ENCODE measurements around the gene ESRRA.
A peak's percentile ranks its signal among the peaks of the same experiment; 100 is the strongest.

The ESRRA gene

DNA sequence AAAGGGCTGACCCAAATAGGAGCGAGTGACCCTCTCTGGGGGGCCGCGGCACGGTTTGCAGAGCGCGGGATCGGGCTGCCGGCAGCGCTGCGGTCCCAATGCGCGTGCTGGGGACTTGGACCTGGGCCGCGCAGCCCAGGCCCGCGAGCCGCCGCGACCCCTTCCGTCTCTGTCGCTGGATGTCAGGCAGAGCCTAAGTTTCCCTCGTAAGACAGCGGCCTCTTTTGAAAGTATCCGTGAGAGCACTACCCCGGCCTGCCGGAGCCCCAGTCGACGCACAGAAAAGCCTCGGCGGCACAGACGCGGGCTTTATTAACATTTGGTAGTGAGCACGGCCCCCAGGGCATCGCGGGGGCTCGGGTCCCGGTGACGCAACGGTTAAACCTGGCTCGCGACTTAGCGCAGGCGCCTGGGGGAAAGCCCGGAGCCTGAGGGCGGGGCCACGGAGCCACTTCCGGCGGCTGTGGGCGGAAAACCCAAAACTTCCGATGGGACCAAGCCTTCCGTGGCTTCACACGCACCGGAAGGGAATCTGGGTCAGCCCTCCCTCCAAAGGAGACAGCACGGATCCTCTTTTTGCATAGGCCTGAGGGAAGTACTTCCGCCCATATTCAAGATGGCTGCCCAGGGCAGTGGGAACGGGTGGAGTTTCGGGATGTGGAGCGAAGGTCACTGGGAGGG, 35.6 kb upstream of the ESRRA start:
- DNase-seq (ENCODE audit: insufficient read length, low spot score) (peak; percentile 78), FAIRE-seq (peak; percentile 94)

GRCh38 chr11:64275031-64275800, 30.1 kb upstream of the ESRRA start:
- DNase-seq (ENCODE audit: insufficient read length, low spot score): no peak
- no peak for FAIRE-seq

GRCh38 chr11:64275841-64276240, 29.5 kb upstream of the ESRRA start:
- FAIRE-seq (no peak), DNase-seq (ENCODE audit: insufficient read length, low spot score) (no peak)

DNA sequence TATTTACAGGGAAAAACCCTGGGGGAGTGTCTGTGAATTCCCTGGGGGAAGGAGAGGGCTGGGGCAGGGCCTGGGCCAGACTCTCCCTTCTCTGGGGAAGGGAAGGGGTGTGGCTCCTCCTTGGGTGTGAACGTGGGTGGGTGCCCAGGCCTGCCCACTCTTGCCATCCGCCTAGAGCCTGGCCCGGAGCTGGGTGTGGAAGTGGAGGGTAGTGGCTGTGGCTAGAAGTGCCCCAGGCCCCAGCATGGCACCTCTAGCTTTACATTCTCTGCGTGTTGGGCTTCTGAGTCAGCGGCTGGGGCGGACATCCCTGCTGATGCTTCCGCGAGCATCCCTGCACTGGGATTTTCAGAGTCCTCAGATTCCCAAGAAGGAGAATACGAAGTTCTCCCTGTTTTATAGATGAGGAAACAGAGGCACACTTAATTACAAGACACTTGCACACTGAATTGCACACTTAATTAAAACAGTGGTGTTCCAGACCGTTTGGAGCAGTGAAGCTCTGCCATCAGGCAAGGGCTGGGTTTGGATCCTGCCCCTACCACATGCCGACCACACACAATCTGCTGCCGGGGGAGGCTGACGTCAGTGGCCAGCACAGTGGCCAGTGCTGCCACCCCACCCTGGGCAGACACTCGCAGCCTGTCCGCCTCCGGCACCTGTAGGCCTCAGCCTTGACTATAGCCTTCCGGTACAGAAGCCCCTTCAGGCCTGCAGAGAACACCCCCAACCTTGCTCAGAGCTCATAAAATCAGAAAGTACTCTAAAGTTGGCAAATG, 28.5 kb upstream of the ESRRA start:
- FAIRE-seq (no peak), DNase-seq (ENCODE audit: insufficient read length, low spot score) (no peak)

- FAIRE-seq (no peak), DNase-seq (ENCODE audit: insufficient read length, low spot score) (no peak)
Measured at GRCh38 chr11:64278576-64279190, 26.6 kb upstream of the ESRRA start.

GRCh38 chr11:64281957-64282770, 23.2 kb upstream of the ESRRA start:
- DNase-seq (ENCODE audit: insufficient read length, low spot score) (no peak), FAIRE-seq (no peak)

GRCh38 chr11:64283092-64283491, 22.2 kb upstream of the ESRRA start:
- DNase-seq (ENCODE audit: insufficient read length, low spot score) (no peak), FAIRE-seq (no peak)

DNA sequence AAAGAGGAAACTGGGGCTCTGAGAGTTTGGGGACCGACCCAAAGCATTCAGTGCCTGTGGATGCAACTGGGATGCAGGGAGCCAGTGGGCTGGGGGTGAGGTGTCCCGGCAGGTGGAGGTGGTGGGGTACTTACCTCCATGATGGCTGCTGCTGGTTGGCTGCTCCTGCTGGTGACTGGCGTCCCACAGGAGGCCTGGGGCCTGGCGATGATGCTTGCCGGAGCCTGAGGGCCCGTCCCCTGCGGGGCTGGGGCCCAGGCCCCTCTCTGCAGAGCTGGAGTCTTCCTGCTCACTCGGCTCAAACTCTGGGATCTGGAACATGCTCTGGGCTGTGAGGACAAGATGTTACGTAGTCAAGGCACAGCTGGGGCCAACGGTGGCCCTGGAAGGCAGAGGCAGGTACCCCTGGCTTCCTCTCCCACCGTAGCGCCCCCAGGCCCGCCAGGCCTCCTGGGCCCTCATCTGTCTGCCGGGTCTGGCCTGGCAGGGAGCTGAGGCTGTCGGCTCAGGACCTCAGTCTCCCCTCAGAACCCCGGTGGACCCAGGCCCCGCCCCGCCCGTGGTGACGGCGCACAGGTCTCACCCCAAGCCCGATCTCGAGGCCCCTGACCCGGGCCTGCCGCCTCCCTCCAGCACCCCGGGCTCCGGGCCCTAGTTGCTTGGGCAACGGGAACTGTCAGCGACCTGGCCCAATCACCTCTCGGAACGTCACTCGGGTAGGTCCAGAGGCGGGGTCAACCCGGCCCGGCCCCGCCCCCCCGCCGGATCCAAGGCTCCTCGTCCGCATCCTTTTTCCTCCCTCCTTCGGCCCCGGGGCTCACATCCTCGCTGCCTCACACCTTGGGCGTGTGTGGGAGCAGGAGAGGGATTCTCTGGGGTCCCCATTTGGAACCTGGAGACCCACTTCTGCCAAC, 21.0 kb upstream of the ESRRA start, which contains the start of gene BAD:
Gene BAD (minus strand): TSS at position 618 of the 914 bp plus-strand sequence. CDS start 297 bp downstream, at position 321.
- FAIRE-seq: peak; percentile 97
- peak; percentile 99 for DNase-seq (ENCODE audit: insufficient read length, low spot score)

DNA sequence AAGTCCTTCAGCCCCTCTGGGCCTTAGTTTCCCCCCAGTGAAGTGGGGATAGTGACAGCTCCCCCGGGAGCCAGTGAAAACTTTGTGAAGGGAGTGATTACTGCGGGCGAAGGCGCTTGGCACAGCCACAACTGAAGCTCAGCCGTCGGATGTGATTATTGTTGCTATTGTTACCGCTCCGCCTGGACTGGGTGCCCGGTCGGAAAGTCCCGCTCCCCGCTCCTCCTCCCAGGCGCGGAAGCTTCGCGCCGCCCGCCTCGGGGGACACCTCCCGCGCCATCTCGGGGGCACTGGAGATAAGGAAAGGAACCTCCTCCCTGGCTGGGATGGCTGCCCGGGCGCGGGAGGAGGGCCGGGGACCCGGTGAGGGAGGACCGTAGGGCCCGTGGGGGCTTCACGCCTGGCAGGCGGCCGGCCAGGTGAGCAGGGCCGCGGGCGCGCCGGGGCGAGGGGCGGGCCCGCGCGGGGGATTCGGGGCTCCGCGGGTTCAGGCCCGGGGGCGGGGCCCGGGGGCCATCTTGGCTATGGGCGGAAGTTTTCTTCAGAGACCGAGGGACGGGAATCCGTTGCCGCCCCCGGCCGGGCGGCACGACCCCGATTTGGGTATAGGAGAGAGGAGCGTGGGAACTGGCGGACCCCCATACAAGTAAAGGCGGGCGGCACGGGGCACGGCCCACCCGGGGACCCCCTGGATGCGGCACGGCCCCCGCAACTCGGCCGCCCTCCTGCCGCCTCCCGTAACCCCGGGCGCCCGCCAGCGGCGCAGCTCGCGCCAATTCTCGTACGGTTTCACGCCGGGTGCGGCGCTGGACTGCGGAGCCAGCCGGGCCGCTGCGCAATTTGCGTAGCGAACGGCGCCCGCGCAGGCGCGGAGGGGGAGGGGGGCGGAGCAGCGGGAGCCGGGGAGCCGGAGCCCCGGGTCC, 20.1 kb upstream of the ESRRA start, which contains the start of gene GPR137:
Gene GPR137 (plus strand): TSS at position 887 of the 923 bp plus-strand sequence. CDS start 677 bp downstream, outside the sequence.
- peak; percentile 94 for DNase-seq (ENCODE audit: insufficient read length, low spot score)
- FAIRE-seq: no peak

DNA sequence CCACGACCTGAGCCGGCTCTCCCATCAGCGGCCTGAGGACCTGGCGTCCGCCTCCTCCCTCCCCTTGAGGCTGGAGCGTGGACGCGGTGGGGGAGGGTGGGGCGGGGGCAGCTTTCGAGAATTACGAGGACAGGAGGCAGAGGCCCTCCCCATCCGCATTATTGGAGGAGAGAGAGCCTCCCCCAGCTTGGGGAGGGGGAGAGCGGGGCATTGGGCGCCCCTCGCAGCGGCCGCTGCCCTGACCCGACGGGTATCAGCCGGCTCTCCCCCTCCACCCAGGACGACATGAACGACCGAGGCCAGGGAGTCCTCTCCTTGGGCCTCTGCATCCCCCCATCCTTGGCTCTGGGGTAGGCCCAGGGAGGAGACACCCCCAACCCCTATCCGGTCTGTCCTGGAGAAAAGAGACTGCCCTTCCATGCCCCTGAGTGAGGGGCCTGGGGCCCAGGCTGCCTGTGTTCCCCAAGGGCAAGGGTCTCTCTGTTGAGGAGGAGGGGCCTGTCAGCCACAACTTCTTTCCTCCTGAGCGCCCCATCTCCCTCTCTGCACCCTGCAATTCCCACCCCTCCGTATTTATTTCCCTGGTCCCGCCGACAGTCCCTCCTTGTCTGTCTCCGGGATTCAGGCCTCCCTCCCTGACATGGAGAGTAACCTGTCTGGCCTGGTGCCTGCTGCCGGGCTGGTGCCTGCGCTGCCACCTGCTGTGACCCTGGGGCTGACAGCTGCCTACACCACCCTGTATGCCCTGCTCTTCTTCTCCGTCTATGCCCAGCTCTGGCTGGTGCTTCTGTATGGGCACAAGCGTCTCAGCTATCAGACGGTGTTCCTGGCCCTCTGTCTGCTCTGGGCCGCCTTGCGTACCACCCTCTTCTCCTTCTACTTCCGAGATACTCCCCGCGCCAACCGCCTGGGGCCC, 19.2 kb upstream of the ESRRA start:
- FAIRE-seq (no peak), DNase-seq (ENCODE audit: insufficient read length, low spot score) (no peak)

- DNase-seq (ENCODE audit: insufficient read length, low spot score): no peak
- peak; percentile 48 for FAIRE-seq
Measured at GRCh38 chr11:64286801-64287159, 18.5 kb upstream of the ESRRA start.

GRCh38 chr11:64287676-64288352, 17.5 kb upstream of the ESRRA start:
- DNase-seq (ENCODE audit: insufficient read length, low spot score) (no peak), FAIRE-seq (no peak)

- no peak for DNase-seq (ENCODE audit: insufficient read length, low spot score)
- no peak for FAIRE-seq
Measured at GRCh38 chr11:64288353-64288750, 17.0 kb upstream of the ESRRA start.

DNA sequence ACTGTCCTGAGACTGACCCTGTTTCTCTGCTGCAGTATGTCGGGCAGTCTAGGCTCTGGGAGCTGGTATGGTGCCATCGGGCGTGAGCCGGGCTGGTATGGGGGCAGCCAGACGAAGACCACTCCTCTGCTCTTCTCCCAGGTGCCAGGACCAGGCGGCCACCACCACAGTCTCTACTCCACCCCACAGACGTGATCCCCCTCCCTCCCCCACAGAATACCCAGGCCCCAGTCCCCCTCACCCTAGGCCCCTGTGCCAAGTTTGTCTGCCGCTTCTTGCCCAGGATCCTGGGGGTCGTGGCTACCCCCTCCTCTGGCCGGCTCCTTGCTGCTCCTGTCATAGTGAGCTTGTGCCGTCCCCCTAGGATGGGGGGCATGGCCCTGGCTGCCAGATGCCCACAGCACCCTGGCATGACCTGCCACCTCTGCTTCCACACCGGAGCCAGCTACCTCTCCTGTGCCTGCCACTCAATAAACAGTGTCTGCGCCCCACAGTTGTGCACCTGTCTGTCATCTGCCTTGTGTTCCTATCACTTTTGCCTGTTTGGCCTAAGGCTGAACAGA, 16.2 kb upstream of the ESRRA start:
- FAIRE-seq: no peak

GRCh38 chr11:64290352-64291261, 14.7 kb upstream of the ESRRA start:
- FAIRE-seq (no peak), DNase-seq (ENCODE audit: insufficient read length, low spot score) (no peak)

More for the DNA sequence above, 16.2 kb upstream of the ESRRA start:
- DNase-seq (ENCODE audit: insufficient read length, low spot score): no peak
